CD4-positive, alpha-beta T cell treated with Interleukin-17A for 4 hours (primary cell): ENCODE data around the gene CCDC187.
"Not testable (repeated sequence)": the region's sequence is repeated elsewhere in the genome, so short reads cannot be mapped to it uniquely, and the experiment has no call there.

Source experiments
- DNase-seq: peaks from one replicate; pipeline ENCODE4 v3.0.0-alpha.2; 2020; ENCODE audit warnings: mixed read lengths

The CCDC187 gene

GRCh38 chr9:136283291-136284235 is 20.3 kb downstream of the CCDC187 start:
- peak; percentile 80 for DNase-seq

GRCh38 chr9:136282272-136282861 is 21.5 kb downstream of the CCDC187 start:
- DNase-seq: peak; percentile 16

GRCh38 chr9:136281421-136282271 is 22.2 kb downstream of the CCDC187 start:
- DNase-seq: no peak

- DNase-seq: no peak
Measured at GRCh38 chr9:136280535-136281315, 23.2 kb downstream of the CCDC187 start.

- DNase-seq: no peak
Measured at GRCh38 chr9:136279471-136279870, 24.4 kb downstream of the CCDC187 start.

- no peak for DNase-seq
Measured at GRCh38 chr9:136278894-136279293, 25.0 kb downstream of the CCDC187 start.

- no peak for DNase-seq
Measured at GRCh38 chr9:136278221-136278620, 25.7 kb downstream of the CCDC187 start.

- no peak for DNase-seq
Measured at GRCh38 chr9:136277746-136278145, 26.1 kb downstream of the CCDC187 start.

GRCh38 chr9:136276716-136277115 is 27.2 kb downstream of the CCDC187 start:
- DNase-seq: no peak

- DNase-seq: no peak
Measured at GRCh38 chr9:136275655-136276429, 28.1 kb downstream of the CCDC187 start.

GRCh38 chr9:136274786-136275654 is 28.9 kb downstream of the CCDC187 start:
- DNase-seq: no peak

- DNase-seq: no peak
Measured at GRCh38 chr9:136273921-136274785, 29.7 kb downstream of the CCDC187 start.

GRCh38 chr9:136273244-136273865 is 30.5 kb downstream of the CCDC187 start:
- no peak for DNase-seq

GRCh38 chr9:136270173-136270705 is 33.7 kb downstream of the CCDC187 start:
- no peak for DNase-seq

- DNase-seq: no peak
Measured at GRCh38 chr9:136268735-136269134, 35.2 kb downstream of the CCDC187 start.

- no peak for DNase-seq
Measured at GRCh38 chr9:136268318-136268717, 35.6 kb downstream of the CCDC187 start.

- peak; percentile 83 for DNase-seq
Measured at GRCh38 chr9:136267261-136268111, 36.4 kb downstream of the CCDC187 start.

GRCh38 chr9:136266641-136267040 is 37.3 kb downstream of the CCDC187 start:
- DNase-seq: not testable (repeated sequence)
